T47D (cell line): ENCODE results near the gene SLC8A1.

ENCODE experiments used
- DNase-seq, 2 experiments: peaks; one replicate each; pipeline versions ENCODE4 v3.0.0 to v3.0.0-alpha.2; 2011 to 2012; ENCODE audit warnings: low read depth in 1 of 2, low spot score in 1 of 2
- JUND ChIP-seq: IDR thresholded peaks from 2 replicates; pipeline ENCODE4 v1.6.1; 2012; ENCODE audit warnings: low read depth
- in situ Hi-C: cut with HindIII; loops from 2 replicates; pipeline ENCODE4 v1.10.0; 2016; ENCODE audit warnings: low sequenced_read_pairs, low pct_unique_long_range_greater_than_20kb

SLC8A1 gene

DNA sequence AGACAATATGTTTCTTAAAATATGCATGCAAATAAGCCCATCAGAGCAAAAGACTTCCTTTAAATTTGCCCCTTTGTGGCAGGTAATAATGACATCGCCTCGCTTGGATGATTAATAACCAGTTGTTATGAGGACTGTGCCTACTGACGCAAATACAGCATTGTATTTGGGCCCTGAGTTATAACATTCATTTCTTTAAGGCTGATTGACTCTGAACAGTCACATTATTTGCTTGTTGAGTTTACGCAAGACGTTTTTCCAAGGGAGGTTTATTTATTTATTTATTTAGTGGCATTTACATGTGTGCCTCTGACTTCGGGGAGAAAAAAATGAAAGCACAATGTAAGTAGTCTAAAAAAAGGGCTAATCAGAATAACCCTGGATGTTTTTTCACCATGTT lies 88.3 kb downstream of the SLC8A1 start:
- in situ Hi-C loops: no loop called here
- no peak for TF ChIP-seq JUND
- DNase-seq: no peak

DNA sequence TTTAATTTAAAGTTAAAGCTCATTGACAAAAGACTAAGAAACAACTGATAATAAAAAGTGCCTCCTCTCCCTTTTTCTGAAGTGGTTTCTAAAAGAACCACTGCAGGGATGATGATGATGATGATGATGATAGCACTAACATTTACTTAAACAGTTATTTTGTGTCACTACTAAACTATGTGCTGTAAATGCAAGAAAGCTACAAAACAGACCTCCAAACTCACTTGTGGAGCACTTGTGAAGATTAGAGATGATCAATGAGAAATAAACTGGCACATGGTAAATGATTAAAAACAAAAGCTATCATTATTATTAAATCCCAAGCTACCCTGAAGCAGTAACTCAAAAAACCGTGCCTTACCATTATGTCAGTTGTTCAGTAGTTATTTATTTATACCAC lies 88.7 kb downstream of the SLC8A1 start:
- in situ Hi-C loops: no loop called here
- TF ChIP-seq JUND: no peak
- no peak for DNase-seq

DNA sequence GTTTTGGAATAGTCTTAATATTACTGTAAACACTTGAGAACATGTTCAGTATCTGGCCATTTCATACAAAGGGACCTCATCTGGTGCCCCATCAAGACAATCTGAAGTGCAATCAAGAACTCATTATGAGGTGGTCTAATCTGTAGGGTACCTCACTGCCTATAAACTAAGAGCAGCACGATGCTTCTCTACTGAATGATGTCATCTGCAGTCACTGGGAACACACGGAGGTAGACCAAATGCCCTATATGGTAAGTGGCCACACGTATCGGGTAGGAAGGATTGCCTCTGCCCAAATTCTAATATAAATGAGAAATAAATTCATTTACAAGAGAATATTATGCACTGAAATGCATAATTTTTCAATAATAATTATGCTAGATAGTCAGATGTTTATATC lies 90.4 kb downstream of the SLC8A1 start:
- in situ Hi-C loops: no loop called here
- no peak for TF ChIP-seq JUND
- no peak for DNase-seq

DNA sequence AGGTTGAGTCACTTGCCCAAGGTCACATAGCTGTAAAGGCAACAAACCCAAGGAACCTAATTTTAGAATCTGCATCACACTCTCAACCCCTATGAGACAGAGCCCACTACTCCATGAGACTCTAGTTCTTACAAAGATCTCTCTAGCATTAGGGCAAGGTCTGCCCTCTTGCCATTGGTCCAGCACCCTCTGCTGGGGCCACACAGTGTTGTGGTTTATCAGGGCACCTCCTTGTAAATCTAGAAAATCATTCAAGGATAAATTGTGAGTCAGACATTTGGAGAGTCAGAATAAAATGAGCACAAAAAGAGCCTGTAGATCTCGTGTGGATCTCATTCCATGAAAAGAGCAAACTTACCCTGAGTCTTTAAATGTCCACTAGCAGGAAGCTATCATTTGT lies 91.2 kb downstream of the SLC8A1 start:
- no peak for TF ChIP-seq JUND
- DNase-seq: no peak

DNA sequence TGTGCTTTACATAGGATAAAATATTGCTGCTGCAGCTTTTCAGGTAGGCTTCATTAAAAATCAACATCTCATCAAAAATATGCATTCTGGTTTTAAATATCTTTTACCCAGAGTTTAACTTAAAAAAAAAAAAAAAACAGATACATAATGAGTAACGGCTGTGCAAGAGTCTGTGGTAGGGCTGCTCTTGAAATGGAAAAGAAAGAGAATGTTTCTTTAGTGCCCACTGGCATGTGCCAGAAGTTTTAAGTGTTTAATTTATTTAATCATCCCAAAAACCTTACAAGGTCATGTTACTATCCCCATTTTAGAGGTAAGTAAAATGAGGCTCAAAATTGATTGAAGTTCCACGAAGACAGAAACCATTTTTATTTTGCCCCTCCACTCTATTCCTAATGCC lies 92.1 kb downstream of the SLC8A1 start:
- no peak for TF ChIP-seq JUND
- DNase-seq: no peak
- in situ Hi-C loops: no loop called here

More for the DNA sequence above, 91.2 kb downstream of the SLC8A1 start:
- in situ Hi-C loops: no loop called here

DNA sequence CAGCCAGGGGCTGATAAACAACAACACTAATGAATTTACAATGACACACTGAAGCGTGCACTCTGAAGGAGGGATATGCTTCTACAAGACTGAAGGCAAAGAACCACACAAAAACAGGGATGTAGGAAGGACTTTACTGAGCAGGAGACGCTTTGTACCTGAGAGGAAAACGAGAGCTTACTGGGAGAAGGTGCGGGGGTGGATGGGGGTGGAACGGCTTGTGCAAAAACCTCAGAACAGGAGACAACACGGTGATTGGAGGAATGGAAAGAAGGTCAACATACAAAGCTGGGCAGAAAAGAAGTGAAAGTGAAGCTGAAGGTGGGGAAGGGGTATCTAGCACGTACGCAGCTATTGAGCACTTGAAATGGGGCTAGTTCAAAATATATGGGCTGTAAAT lies 93.1 kb downstream of the SLC8A1 start:
- no peak for TF ChIP-seq JUND
- peak in 1 of 2 experiments; percentile 15 for DNase-seq
- in situ Hi-C loops: no loop called here

DNA sequence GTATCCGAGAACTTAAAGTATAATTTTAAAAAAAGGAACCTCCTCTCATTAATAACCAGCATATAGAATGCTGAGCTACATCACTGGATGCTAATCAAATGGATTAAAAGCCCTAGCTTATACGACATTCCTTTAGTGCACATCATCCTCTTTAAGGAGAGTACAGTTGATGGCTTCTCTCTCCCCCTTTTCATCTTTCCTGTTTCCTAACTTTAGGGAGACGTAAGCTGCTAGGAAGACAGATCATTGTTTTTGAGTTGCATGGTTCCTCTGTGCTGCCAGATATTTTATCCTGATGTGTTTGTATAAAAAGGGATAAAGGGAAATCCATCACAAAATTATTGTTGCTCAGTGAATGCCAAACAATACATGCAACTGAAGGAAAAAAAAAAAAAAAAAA lies 94.2 kb downstream of the SLC8A1 start:
- no peak for DNase-seq
- in situ Hi-C loops: no loop called here
- TF ChIP-seq JUND: no peak

DNA sequence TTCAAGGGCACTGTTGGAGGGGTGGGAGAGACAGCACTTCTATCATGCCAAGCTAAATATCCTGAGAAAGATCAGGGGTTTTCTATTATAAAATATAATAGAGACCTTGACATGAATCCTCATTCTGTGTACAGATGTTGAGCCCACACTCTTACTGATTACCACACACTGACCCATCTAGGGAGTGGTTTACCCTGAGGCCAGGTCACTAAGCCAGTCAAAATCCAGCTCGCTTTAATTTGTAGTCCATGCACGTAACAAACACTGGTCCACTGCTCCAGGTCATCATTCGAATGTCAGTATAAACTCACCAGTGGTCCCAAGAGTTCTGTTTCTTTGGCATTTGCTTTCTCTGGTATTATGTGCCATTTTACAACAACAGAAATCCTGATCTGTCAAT lies 96.4 kb downstream of the SLC8A1 start:
- no peak for TF ChIP-seq JUND
- in situ Hi-C loops: no loop called here
- DNase-seq: no peak

DNA sequence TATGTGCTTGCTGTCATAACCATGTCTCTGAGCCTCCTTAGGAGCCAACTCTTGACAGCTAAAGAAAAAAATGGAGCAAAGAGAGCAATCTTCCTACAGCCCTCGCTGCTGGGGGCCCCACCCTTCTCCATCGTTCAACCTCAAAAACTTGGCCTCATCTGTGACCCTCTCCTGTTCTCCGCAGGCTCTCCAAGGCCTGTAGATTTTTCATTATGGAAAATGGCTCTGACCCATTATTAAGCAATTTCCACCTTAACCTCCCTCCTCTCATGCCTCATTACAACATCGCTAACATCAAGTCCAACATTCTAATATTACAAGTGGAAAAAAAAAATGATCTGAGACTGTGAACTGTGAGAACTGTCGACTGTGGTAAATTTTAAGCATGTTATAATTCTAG lies 98.7 kb downstream of the SLC8A1 start:
- no peak for DNase-seq
- in situ Hi-C loops: no loop called here
- no peak for TF ChIP-seq JUND

DNA sequence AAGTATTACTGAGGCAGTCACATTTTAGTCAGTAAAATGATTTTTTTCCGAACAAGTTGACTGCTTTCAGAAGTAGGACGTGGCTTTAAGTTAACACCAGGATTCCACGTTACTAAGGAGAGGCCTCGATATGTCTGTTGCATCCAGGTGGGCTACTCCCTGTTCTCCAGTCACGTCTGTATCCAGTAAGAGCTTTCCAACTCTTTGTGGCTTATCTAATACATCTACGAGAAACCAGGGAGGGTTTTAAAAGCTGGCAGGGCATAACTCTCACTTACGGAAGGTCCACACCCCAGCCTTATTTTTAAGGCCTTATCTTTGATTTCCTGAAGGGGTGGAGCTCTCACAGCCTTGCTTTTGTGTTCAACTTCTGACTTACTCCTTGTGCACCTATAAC lies 99.2 kb downstream of the SLC8A1 start:
- no peak for TF ChIP-seq JUND
- in situ Hi-C loops: no loop called here
- DNase-seq: no peak

DNA sequence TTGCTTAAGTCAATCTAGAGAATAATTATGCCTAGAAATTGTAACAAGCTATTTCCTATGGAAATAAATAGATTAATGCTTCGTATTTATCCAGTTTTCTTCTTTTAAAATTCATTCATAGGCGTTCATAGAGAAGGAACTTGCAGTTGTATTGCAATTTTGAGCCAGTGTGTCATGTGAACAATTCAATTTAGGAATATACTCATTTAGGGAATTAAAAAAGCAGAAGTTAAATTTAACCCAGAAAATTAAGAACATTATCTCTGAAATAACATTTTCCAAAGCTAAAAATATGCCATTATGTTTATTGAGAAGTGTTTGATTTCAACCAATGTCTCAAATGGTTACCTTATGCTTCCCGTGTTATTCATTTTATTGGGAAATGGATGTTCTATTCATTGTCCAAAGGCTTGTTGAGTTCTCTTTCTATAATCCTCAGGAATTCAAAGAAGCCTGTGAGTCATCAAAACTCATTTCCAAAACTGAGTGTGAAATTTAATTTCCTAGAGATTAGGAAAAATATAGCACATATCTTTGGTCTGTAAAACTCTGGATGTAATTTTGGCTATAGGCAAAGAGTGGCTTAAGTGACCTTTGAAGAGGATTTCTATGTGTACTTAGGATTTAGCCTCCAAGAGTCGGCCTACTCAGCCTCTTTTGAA lies 99.7 kb downstream of the SLC8A1 start:
- no peak for TF ChIP-seq JUND
- in situ Hi-C loops: no loop called here
- DNase-seq: no peak

DNA sequence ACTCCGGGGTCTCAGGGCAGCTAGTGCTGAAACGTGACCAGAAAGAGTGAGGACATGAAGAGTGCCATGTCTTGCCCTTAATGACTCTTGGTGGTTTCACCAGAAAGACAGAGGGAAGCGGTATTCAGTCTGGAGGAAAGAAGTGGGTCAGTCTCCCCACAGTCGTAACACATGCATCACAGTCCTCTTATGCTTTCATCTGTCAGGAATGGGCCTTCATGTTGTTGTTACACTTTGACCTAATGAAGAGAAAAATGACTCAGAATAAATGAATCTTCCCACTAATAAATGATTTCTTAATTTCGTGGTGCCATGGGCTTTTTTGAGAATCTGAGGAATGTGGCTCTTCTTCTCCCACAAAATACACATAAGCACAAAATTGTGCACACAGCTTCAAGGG lies 103.2 kb downstream of the SLC8A1 start:
- no peak for DNase-seq
- TF ChIP-seq JUND: no peak
- in situ Hi-C loops: no loop called here

DNA sequence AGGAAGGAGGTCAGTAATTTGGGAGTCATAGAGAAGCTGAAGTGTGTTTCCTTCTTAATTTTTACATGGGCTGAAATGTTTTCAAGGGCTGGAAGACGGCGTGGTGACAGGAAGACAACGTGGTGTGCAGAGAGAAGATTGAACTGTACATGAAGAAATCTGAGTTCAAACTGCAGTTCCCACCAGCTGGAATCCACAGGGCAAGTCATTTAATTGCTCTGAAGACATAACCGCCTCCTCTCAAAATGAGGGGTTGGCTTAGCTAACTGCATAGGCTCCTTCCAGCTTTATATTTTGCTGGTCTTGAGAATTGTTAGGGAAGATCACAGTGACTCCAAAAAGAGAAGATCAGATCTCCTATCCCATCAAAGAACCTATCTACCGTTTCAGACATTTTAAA lies 103.9 kb downstream of the SLC8A1 start:
- TF ChIP-seq JUND: no peak
- in situ Hi-C loops: no loop called here
- DNase-seq: no peak
